Measurements from ENCODE around the gene NEBL.

The NEBL gene

GRCh38 chr10:20935931-20936330 is 38.8 kb upstream of the NEBL start:
- no peak for TF ChIP-seq CTCF (IDR thresholded peaks at IDR 0.05)
- H3K4me3 ChIP-seq (ENCODE audit: low read depth in 1 of 2, low read length in 1 of 2) = no peak overlapping the region
- H3K27ac ChIP-seq = no peak overlapping the region
- H3K4me1 ChIP-seq (ENCODE audit: control insufficient read depth in 1 of 2, insufficient read depth in 1 of 2, low read depth in 1 of 2, low read length in 1 of 2) = no peaks in the 10 kb centered on the region
- H3K9me3 ChIP-seq = no peaks in the 10 kb centered on the region
- H3K27me3 ChIP-seq = no peaks in the 10 kb centered on the region
- H3K36me3 ChIP-seq = no peaks in the 10 kb centered on the region

DNA sequence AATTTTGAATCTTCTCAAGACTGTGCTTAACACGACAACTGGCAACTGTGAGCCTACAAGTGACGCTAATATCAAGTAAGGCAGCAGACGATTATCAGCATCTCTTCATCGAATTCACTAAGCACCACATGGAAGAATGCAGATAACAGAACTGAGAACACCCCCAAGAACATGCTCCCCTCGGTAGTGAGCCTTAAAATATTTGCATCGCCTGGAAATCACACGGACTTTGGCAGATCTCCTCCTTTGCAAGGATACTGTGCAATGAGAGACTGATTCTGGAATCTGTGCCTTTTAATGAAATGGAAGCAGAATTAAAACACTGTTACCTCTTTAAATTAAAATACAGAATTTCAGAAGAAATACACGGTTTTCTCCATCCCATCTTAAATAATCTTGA is 38.2 kb upstream of the NEBL start:
- H3K9me3 ChIP-seq = no peaks in the 10 kb centered on the region
- no peak for TF ChIP-seq CTCF (IDR thresholded peaks at IDR 0.05)
- no peaks in the 10 kb centered on the region for H3K36me3 ChIP-seq
- no peak overlapping the region for H3K4me3 ChIP-seq (ENCODE audit: low read depth in 1 of 2, low read length in 1 of 2)
- H3K27me3 ChIP-seq = no peaks in the 10 kb centered on the region
- H3K27ac ChIP-seq = no peak overlapping the region
- H3K4me1 ChIP-seq (ENCODE audit: control insufficient read depth in 1 of 2, insufficient read depth in 1 of 2, low read depth in 1 of 2, low read length in 1 of 2) = no peaks in the 10 kb centered on the region

DNA sequence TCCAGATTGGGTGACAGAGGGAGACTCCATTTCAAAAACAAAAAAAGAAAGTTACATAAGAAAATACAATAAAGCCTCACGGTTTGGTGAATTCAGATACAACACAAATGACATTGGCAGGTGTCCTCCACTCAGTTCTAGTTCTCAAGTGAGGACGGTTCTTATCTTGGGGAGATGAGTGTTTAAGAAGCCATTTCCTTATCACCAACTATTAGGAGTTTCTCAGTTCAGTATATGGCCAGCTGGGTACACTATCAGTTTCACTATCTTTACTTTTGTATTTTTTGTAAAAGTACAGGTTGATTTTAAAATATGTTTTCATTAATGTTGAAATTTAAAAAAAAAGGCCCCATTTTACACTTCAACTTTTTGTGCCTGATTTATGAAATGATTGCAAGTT is 36.6 kb upstream of the NEBL start:
- no peaks in the 10 kb centered on the region for H3K4me1 ChIP-seq (ENCODE audit: control insufficient read depth in 1 of 2, insufficient read depth in 1 of 2, low read depth in 1 of 2, low read length in 1 of 2)

GRCh38 chr10:20932606-20933126 is 35.6 kb upstream of the NEBL start:
- no peak for TF ChIP-seq CTCF (IDR thresholded peaks at IDR 0.05)
- no peak overlapping the region for H3K4me3 ChIP-seq (ENCODE audit: low read depth in 1 of 2, low read length in 1 of 2)

More for the DNA sequence above, 36.6 kb upstream of the NEBL start:
- Histone ChIP-seq H3K27me3 (no peaks in the 10 kb centered on the region), H3K27ac (no peak overlapping the region), H3K9me3 (no peaks in the 10 kb centered on the region), H3K36me3 (no peaks in the 10 kb centered on the region), H3K4me3 (ENCODE audit: low read depth in 1 of 2, low read length in 1 of 2) (no peak overlapping the region)
- TF ChIP-seq CTCF (IDR thresholded peaks at IDR 0.05) = no peak

GRCh38 chr10:20931156-20931795 is 34.2 kb upstream of the NEBL start:
- Histone ChIP-seq H3K27me3 (no peaks in the 10 kb centered on the region), H3K4me3 (ENCODE audit: low read depth in 1 of 2, low read length in 1 of 2) (no peak overlapping the region), H3K36me3 (no peaks in the 10 kb centered on the region), H3K27ac (no peak overlapping the region), H3K4me1 (ENCODE audit: control insufficient read depth in 1 of 2, insufficient read depth in 1 of 2, low read depth in 1 of 2, low read length in 1 of 2) (no peaks in the 10 kb centered on the region), H3K9me3 (no peaks in the 10 kb centered on the region)
- TF ChIP-seq CTCF (IDR thresholded peaks at IDR 0.05) = no peak

More at GRCh38 chr10:20932606-20933126, 35.6 kb upstream of the NEBL start:
- no peak overlapping the region for H3K27ac ChIP-seq
- H3K4me1 ChIP-seq (ENCODE audit: control insufficient read depth in 1 of 2, insufficient read depth in 1 of 2, low read depth in 1 of 2, low read length in 1 of 2) = no peaks in the 10 kb centered on the region
- H3K36me3 ChIP-seq = no peaks in the 10 kb centered on the region
- no peaks in the 10 kb centered on the region for H3K9me3 ChIP-seq
- H3K27me3 ChIP-seq = no peaks in the 10 kb centered on the region
